ENCODE data around the gene RIPPLY3. TPM values are rescaled to one million over a fixed set of nuclear protein-coding genes. Genes with fewer than 3 reads are reported as not detected.

The RIPPLY3 gene
- total and polyA plus RNA-seq, 2 donors (not counting 1 experiment from before 2014, with no cell fraction given): 0.03 TPM; not detected in 1

- no peak overlapping the region for H3K4me2 ChIP-seq (ENCODE audit: extremely low read depth, insufficient read depth, low read length)
- no peaks in the 10 kb centered on the region for H3K79me2 ChIP-seq (ENCODE audit: control insufficient read depth, insufficient read depth, low read length)
- H3K9ac ChIP-seq (ENCODE audit: insufficient read depth, low read length): no peak overlapping the region
- H3K36me3 ChIP-seq (ENCODE audit: control insufficient read depth, insufficient read depth, low read length): no peaks in the 10 kb centered on the region
- no peaks in the 10 kb centered on the region for H3K9me3 ChIP-seq (ENCODE audit: control insufficient read depth, insufficient read depth, low read depth, low read length)
- H4K20me1 ChIP-seq (ENCODE audit: control insufficient read depth, extremely low read depth, insufficient read depth, low read length): no peaks in the 10 kb centered on the region
- DNase-seq (ENCODE audit: low read depth in 2 of 2): no peak
- TF ChIP-seq EZH2 (IDR thresholded peaks at IDR 0.05; ENCODE audit: low read length, missing control alignments): no peak
- TF ChIP-seq CTCF (conservative IDR thresholded peaks at IDR 0.05 in 1 of 2, IDR thresholded peaks at IDR 0.05 in 1 of 2; ENCODE audit: low read depth in 1 of 2, low read length in 2 of 2): no peak
- no peak overlapping the region for H3K4me3 ChIP-seq (replicated peaks in 1 of 4; ENCODE audit: control extremely low read depth in 1 of 4, insufficient read depth in 1 of 4, low read depth in 3 of 4, low read length in 4 of 4)
- H3K27me3 ChIP-seq (ENCODE audit: control insufficient read depth, insufficient read depth, low read length): no peaks in the 10 kb centered on the region
- H3K4me1 ChIP-seq (ENCODE audit: control insufficient read depth, extremely low read depth, insufficient read depth, low read length): peaks cover 9% of the 10 kb centered on the region
- no peak overlapping the region for H2AFZ ChIP-seq (ENCODE audit: low read length)
- no peak overlapping the region for H3K27ac ChIP-seq (ENCODE audit: insufficient read depth, low read length)
Measured at GRCh38 chr21:37062593-37062935, 56.1 kb downstream of the RIPPLY3 start.

- H3K27me3 ChIP-seq (ENCODE audit: control insufficient read depth, insufficient read depth, low read length): no peaks in the 10 kb centered on the region
- no peaks in the 10 kb centered on the region for H3K36me3 ChIP-seq (ENCODE audit: control insufficient read depth, insufficient read depth, low read length)
- H3K27ac ChIP-seq (ENCODE audit: insufficient read depth, low read length): no peak overlapping the region
- no peaks in the 10 kb centered on the region for H3K79me2 ChIP-seq (ENCODE audit: control insufficient read depth, insufficient read depth, low read length)
- no peak overlapping the region for H2AFZ ChIP-seq (ENCODE audit: low read length)
- no peaks in the 10 kb centered on the region for H3K9me3 ChIP-seq (ENCODE audit: control insufficient read depth, insufficient read depth, low read depth, low read length)
- no peak for DNase-seq (ENCODE audit: low read depth in 2 of 2)
- no peak overlapping the region for H3K4me2 ChIP-seq (ENCODE audit: extremely low read depth, insufficient read depth, low read length)
- no peaks in the 10 kb centered on the region for H4K20me1 ChIP-seq (ENCODE audit: control insufficient read depth, extremely low read depth, insufficient read depth, low read length)
- TF ChIP-seq EZH2 (IDR thresholded peaks at IDR 0.05; ENCODE audit: low read length, missing control alignments) (no peak), CTCF (conservative IDR thresholded peaks at IDR 0.05 in 1 of 2, IDR thresholded peaks at IDR 0.05 in 1 of 2; ENCODE audit: low read depth in 1 of 2, low read length in 2 of 2) (no peak)
- no peak overlapping the region for H3K9ac ChIP-seq (ENCODE audit: insufficient read depth, low read length)
- no peak overlapping the region for H3K4me3 ChIP-seq (replicated peaks in 1 of 4; ENCODE audit: control extremely low read depth in 1 of 4, insufficient read depth in 1 of 4, low read depth in 3 of 4, low read length in 4 of 4)
- peaks cover 9% of the 10 kb centered on the region for H3K4me1 ChIP-seq (ENCODE audit: control insufficient read depth, extremely low read depth, insufficient read depth, low read length)
Measured at GRCh38 chr21:37063433-37063832, 56.9 kb downstream of the RIPPLY3 start.

GRCh38 chr21:37064841-37065240 lies 58.3 kb downstream of the RIPPLY3 start:
- no peak overlapping the region for H3K4me3 ChIP-seq (replicated peaks in 1 of 4; ENCODE audit: control extremely low read depth in 1 of 4, insufficient read depth in 1 of 4, low read depth in 3 of 4, low read length in 4 of 4)
- peaks cover 9% of the 10 kb centered on the region for H3K4me1 ChIP-seq (ENCODE audit: control insufficient read depth, extremely low read depth, insufficient read depth, low read length)
- H4K20me1 ChIP-seq (ENCODE audit: control insufficient read depth, extremely low read depth, insufficient read depth, low read length): no peaks in the 10 kb centered on the region
- H3K4me2 ChIP-seq (ENCODE audit: extremely low read depth, insufficient read depth, low read length): no peak overlapping the region
- no peak overlapping the region for H3K27ac ChIP-seq (ENCODE audit: insufficient read depth, low read length)
- no peaks in the 10 kb centered on the region for H3K36me3 ChIP-seq (ENCODE audit: control insufficient read depth, insufficient read depth, low read length)
- no peaks in the 10 kb centered on the region for H3K27me3 ChIP-seq (ENCODE audit: control insufficient read depth, insufficient read depth, low read length)
- DNase-seq (ENCODE audit: low read depth in 2 of 2): no peak
- H3K9ac ChIP-seq (ENCODE audit: insufficient read depth, low read length): no peak overlapping the region
- no peak overlapping the region for H2AFZ ChIP-seq (ENCODE audit: low read length)
- no peaks in the 10 kb centered on the region for H3K79me2 ChIP-seq (ENCODE audit: control insufficient read depth, insufficient read depth, low read length)
- no peak for TF ChIP-seq EZH2 (IDR thresholded peaks at IDR 0.05; ENCODE audit: low read length, missing control alignments)
- TF ChIP-seq CTCF (conservative IDR thresholded peaks at IDR 0.05 in 1 of 2, IDR thresholded peaks at IDR 0.05 in 1 of 2; ENCODE audit: low read depth in 1 of 2, low read length in 2 of 2): no peak
- H3K9me3 ChIP-seq (ENCODE audit: control insufficient read depth, insufficient read depth, low read depth, low read length): no peaks in the 10 kb centered on the region
